GM19395 (cell line): ENCODE measurements around the gene EMILIN3.

ENCODE experiments used
- ATAC-seq: cut with Tn5 transposase; IDR thresholded peaks from one replicate; pipeline ENCODE4 v1.9.1; 2021; ENCODE audit warnings: mild to moderate bottlenecking, moderate library complexity; ENCODE audit not compliant: unreplicated experiment

EMILIN3 gene

GRCh38 chr20:41365777-41366545 is 657 bp downstream of the EMILIN3 start:
- no peak for ATAC-seq

GRCh38 chr20:41364967-41365765 is 1.5 kb downstream of the EMILIN3 start:
- no peak for ATAC-seq

- no peak for ATAC-seq
Measured at GRCh38 chr20:41364236-41364855, 2.3 kb downstream of the EMILIN3 start.

- ATAC-seq, result no peak
Measured at GRCh38 chr20:41363601-41364000, 3.0 kb downstream of the EMILIN3 start.

- no peak for ATAC-seq
Measured at GRCh38 chr20:41362748-41363140, 3.9 kb downstream of the EMILIN3 start.

- no peak for ATAC-seq
Measured at GRCh38 chr20:41361757-41362747, 4.6 kb downstream of the EMILIN3 start.

- no peak for ATAC-seq
Measured at GRCh38 chr20:41360831-41361756, 5.5 kb downstream of the EMILIN3 start.

- no peak for ATAC-seq
Measured at GRCh38 chr20:41359541-41360011, 7.0 kb downstream of the EMILIN3 start.

GRCh38 chr20:41358717-41359116 is 7.9 kb downstream of the EMILIN3 start:
- ATAC-seq, result no peak

- no peak for ATAC-seq
Measured at GRCh38 chr20:41358230-41358629, 8.4 kb downstream of the EMILIN3 start.

GRCh38 chr20:41357424-41358163 is 9.0 kb downstream of the EMILIN3 start:
- ATAC-seq, result no peak

- ATAC-seq, result no peak
Measured at GRCh38 chr20:41356951-41357350, 9.7 kb downstream of the EMILIN3 start.

GRCh38 chr20:41355598-41356203 is 10.9 kb downstream of the EMILIN3 start:
- ATAC-seq, result no peak

GRCh38 chr20:41355192-41355591 is 11.4 kb downstream of the EMILIN3 start:
- no peak for ATAC-seq

- no peak for ATAC-seq
Measured at GRCh38 chr20:41353530-41353929, 13.1 kb downstream of the EMILIN3 start.

GRCh38 chr20:41352666-41353065 is 14.0 kb downstream of the EMILIN3 start:
- ATAC-seq, result no peak

- no peak for ATAC-seq
Measured at GRCh38 chr20:41352106-41352505, 14.5 kb downstream of the EMILIN3 start.

- ATAC-seq, result no peak
Measured at GRCh38 chr20:41350408-41350962, 16.1 kb downstream of the EMILIN3 start.
